Sciatic nerve (tissue), 2 donors: ENCODE results near the gene OTOGL. TPM values are rescaled to one million over a fixed set of nuclear protein-coding genes. Genes with fewer than 3 reads are reported as not detected.
"Not testable (repeated sequence)": the region's sequence is repeated elsewhere in the genome, so short reads cannot be mapped to it uniquely, and the experiment has no call there.

Experiments
- ATAC-seq: fragments of 200-7000 bp; cut with Tn5 transposase; one replicate; pipeline ENCODE4 v1.9.1; 2020; ENCODE audit warnings: mild to moderate bottlenecking, moderate library complexity
- DNase-seq: peaks from one replicate; pipeline ENCODE4 v3.0.0-alpha.2; 2020; ENCODE audit warnings: low spot score
- intact Hi-C: fragments of 100-400 bp; cut with DNase I; formaldehyde crosslinking; loops from one replicate; pipeline ENCODE4 v1.14.2; 2022
- total RNA-seq: library from RNA; stranded (reverse); fragmentation: NEBNext Ultra II Directional; extraction: Animal tissue kit (Norgen Biotek cat#: 25700); gene quantifications from one replicate; pipeline ENCODE4 v1.2.1, GENCODE V29; 2021
- donor health status: DM: no; HTN: no; CAD: no.
- donor health status: DM: no; HTN: no; CAD: no.

The OTOGL gene
- total RNA-seq, 1 donor from 2014 or later: 0.22 TPM

DNA sequence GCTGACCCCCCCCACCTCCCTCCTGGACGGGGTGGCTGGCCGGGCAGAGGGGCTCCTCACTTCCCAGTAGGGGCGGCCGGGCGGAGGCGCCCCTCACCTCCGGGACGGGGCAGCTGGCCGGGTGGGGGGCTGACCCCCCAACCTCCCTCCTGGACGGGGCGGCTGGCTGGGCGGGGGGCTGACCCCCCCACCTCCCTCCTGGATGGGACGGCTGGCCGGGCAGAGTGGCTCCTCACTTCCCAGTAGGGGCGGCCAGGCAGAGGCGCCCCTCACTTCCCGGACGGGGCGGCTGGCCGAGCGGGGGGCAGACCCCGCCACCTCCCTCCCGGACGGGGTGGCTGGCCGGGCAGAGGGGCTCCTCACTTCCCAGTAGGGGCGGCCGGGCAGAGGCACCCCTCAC lies 208.1 kb downstream of the OTOGL start:
- ATAC-seq, intact Hi-C loops: not testable (repeated sequence)

DNA sequence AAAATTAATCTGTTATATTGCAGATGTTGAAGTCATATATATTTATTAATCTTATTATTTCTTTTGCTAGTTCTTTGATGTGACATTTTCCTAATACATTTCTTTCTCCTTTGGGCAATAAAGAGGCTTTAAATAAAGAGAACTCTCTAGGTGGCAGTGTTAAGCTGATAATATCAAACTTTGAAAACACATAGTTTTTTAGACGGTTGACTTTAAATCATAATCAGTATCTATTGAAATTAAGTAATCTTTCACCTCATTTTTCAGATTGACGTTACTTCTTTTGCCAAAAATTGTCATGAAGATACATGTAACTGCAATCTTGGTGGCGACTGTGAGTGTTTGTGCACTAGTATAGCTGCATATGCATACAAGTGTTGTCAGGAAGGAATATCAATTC lies 213.9 kb downstream of the OTOGL start:
- DNase-seq (no peak), ATAC-seq (no peak)
- intact Hi-C loops: no loop called here

More for the DNA sequence above, 208.1 kb downstream of the OTOGL start:
- not testable (repeated sequence) for DNase-seq

GRCh38 chr12:80314741-80315140 lies 215.4 kb downstream of the OTOGL start:
- no peak for ATAC-seq
- intact Hi-C loops: no loop called here

GRCh38 chr12:80316222-80316621 lies 216.9 kb downstream of the OTOGL start:
- ATAC-seq (no peak), DNase-seq (no peak)
- intact Hi-C loops: no loop called here

More at GRCh38 chr12:80314741-80315140, 215.4 kb downstream of the OTOGL start:
- DNase-seq: no peak

DNA sequence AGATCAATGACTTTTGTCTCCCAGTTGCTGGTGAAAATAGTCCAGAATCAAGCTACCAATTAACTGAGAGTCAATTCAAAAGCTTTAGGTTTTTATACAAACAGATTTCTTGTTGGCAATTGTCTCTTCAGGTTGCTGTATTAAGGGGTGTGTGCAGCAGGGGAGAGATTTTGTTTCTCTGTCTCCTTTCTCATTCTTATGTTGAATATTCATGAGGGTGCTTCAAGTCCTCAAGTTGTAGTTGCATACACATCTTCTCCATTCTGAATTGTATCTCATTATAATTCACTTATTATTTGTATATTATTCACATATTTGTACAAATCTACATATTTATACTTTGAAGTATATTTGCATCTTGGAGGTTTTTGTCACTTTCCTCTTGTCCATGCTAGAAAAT lies 218.0 kb downstream of the OTOGL start:
- intact Hi-C loops: no loop called here
- DNase-seq (no peak), ATAC-seq (no peak)

- intact Hi-C loops: no loop called here
- no peak for DNase-seq
- no peak for ATAC-seq
Observed at GRCh38 chr12:80317899-80318298, 218.6 kb downstream of the OTOGL start.

DNA sequence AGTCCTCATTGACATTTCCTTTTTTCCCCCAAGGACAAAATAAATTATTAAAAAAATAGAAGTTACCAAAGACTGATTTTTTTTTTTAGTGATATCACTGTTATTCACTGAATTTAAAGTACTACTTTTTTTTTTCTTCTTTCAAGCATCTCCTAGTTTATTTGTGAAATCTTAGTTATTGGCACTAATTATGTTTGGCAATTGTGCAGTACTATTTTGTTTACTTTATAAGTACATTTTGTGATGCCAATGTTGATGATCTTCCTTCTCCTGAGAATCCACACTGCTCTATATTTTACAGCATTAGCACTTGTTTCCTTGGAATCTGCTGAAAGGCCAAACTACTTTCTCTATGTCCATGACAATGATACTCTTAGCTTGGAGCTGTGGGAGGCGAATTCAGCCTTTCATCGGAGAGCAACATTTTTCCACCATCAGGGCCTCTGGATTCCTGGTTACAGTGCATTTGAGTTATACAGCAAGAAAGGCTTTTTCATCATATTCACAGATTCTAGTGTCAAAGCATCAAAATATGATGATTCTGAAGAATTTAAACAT lies 220.9 kb downstream of the OTOGL start:
- no peak for ATAC-seq
- intact Hi-C loops: no loop called here

GRCh38 chr12:80321653-80322052 lies 222.3 kb downstream of the OTOGL start:
- DNase-seq (no peak), ATAC-seq (no peak)
- intact Hi-C loops: no loop called here

More for the DNA sequence above, 220.9 kb downstream of the OTOGL start:
- DNase-seq: no peak

- DNase-seq: no peak
- intact Hi-C loops: no loop called here
- peak; percentile 56 for ATAC-seq
Observed at GRCh38 chr12:80325167-80325959, 226.0 kb downstream of the OTOGL start.

GRCh38 chr12:80332827-80333226 lies 233.5 kb downstream of the OTOGL start:
- intact Hi-C loops: no loop called here
- DNase-seq (no peak), ATAC-seq (no peak)

DNA sequence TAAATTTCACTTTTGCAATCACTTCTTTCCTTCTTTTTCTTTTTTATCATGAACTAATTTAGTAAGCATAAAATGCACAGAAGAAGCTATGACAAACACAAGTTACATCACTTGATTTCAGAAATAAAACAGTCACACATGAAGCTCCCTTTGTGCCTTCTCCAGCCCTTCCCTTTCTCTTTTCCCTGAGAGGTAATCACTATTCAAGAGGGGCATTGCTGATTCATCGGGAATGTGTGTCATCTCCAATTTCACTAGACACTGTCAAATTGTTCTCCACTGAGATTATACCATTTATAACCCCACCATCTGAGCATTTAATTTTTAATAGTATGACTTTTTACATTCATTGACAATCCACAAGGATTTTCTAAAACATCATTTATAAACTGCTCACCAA lies 253.1 kb downstream of the OTOGL start:
- ATAC-seq (no peak), DNase-seq (no peak)
- intact Hi-C loops: no loop called here

GRCh38 chr12:80353254-80353653 lies 253.9 kb downstream of the OTOGL start:
- intact Hi-C loops: no loop called here
- ATAC-seq (peak; percentile 55), DNase-seq (no peak)

DNA sequence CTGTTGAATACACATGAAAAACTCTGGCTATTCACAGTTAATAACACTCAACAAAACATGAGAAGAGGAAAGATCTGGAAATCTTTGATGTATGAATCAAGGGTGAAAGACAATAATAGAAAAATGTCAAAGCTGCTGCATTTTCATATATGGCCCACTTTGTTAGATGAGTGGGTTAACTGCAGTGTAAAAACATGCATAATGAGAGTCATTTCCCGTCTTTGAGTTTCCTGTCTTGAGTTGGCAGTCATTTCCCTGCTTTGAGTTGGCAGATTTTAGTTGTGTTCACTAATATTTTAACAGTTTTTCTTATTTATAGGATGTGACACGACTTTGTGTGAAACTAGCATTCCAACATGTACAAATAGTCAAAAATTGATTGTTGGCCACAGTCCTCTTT lies 256.8 kb downstream of the OTOGL start:
- intact Hi-C loops: no loop called here
- no peak for ATAC-seq
- no peak for DNase-seq

GRCh38 chr12:80359703-80360102 lies 260.4 kb downstream of the OTOGL start:
- intact Hi-C loops: no loop called here
- ATAC-seq (no peak), DNase-seq (no peak)

DNA sequence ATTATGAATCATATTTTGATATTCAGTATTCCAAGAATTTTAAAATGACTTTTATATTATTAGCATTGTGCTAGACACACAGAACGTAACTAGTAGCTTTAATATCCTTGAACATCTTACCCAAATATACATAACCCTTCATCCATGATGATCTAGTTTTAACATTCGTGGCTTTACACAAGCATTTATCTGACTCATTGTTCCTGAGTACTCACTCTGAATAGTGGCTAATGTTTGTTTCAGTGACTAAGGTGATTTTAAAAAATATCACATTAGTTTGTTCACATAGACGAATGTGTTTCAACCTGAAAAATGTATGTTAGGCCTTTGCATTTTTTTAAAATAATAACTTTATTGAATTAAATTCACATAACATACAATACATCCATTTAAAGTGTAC lies 264.7 kb downstream of the OTOGL start:
- no peak for ATAC-seq
- intact Hi-C loops: no loop called here
- DNase-seq: no peak

DNA sequence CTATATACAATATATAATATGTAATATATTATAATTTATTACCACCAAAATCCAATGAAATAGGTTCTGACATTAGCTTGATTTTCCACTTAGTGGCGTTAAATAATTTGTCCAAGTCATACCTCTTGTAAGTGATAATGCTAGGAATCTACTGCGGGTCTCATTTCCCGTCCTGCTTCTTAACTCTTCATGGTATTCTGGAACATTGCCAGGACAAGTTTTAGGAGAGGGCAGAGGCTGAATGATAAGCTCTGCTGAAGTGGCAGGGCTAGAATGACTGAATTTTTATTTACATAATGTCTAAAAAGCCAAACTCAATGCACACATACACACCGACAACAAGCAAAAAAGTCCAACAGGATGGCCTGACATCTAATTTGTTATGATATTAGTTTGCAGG lies 274.3 kb downstream of the OTOGL start:
- no peak for DNase-seq
- ATAC-seq: no peak
- intact Hi-C loops: no loop called here

DNA sequence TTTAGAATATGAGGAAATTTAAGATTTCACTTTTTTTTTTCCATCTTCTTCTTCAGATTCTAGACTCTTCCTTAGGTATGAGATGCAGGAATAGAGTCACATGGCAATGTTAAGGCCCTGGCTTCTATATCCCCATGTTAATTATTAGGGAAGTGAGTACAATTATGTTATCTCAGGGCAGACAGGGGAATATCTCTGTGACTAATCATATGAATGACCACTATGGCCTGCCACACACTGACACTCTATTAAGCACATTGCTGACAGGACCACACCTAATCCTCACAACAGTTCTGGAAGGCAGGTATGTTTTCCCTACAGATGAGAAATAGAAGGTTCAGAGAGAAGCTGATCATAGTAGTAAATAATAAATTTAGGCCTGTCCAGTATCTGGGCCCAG lies 275.3 kb downstream of the OTOGL start:
- intact Hi-C loops: no loop called here
- DNase-seq (no peak), ATAC-seq (no peak)

DNA sequence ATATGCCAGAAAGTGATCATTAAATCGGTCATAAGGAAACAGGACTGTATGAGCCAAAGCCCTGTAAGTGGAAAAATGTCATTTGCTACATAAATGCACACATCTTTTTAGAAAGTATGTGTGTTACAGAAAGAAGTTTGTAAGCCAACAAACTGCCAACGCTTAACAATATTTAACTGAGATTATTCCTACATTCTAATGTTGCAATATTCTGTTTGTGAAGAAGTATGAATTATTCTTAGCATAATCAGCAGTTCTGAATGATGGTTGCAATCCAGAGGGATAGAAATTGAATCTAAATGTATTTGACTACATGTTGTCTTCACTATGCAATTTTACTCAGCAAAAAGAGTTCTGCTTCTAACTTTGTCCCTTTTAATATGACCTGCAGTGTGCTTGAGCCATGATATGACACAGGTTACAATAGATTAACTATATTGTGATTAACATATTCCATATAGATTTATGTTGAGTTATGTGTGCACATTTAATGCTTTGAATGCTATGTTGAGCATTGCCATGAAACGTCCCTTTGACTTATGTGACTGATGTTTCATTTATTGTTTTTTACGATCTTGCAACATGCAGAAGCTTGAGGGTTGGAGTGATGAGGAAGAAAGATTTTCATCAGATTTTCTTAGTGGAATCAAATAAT lies 277.9 kb downstream of the OTOGL start:
- ATAC-seq (no peak), DNase-seq (no peak)
- intact Hi-C loops: no loop called here

DNA sequence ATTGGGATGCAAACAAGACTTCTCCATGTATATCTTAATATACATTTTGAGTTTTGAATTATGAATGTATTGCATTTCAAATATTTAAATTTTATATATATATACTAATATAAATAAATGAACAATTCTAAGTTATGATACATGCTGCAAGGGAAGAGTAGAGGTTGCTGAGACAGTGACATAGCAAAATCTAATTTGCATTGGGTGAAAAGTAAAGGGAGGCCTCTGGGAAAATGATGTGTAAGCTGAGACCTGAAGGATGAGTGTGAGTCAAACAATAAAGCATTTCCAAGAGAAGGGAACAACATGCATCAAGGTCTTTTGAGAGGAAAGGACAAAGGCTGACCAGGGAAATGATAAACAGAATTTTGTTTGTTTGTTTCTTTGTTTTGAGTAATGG lies 281.8 kb downstream of the OTOGL start:
- no peak for ATAC-seq
- intact Hi-C loops: no loop called here

DNA sequence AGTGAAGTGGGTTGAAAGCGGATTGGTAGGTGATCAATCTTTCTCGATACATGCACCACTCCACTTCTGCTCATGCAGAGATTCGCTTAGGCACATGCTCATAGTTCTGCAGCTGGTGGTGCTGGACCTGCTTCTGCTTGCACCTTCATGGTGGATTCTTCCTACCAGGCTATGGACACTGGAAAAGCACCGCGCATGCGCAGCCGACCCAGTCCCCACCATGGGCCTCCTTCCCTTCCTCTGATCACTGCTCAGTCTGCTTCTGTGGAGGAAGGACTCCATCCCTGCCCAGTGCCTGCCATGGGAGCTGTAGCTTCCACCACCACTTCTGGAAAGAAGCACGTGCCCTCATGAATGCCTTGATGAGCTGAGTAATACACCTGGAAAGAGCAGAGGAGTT lies 282.9 kb downstream of the OTOGL start:
- intact Hi-C loops: no loop called here
- ATAC-seq: no peak
- DNase-seq: no peak

More for the DNA sequence above, 281.8 kb downstream of the OTOGL start:
- no peak for DNase-seq
